AG04450 (cell line): ENCODE data around the gene FRMD4A. TPM values are rescaled to one million over a fixed set of nuclear protein-coding genes. Genes with fewer than 3 reads are reported as not detected.

ENCODE experiments used
- CTCF ChIA-PET: fragments of 300-600, 350-600 bp; formaldehyde crosslinking; extraction: SDS; loops from one replicate; lab custom pipeline; 2022; ENCODE audit warnings: antibody characterized with exemption, inconsistent platforms; lab: Charles Lee
- POLR2A ChIA-PET: fragments of 350-600 bp; formaldehyde crosslinking; extraction: SDS; loops from one replicate; lab custom pipeline; 2021; ENCODE audit warnings: antibody characterized with exemption, inconsistent platforms; lab: Yijun Ruan, JAX
- DNase-seq: peaks from one replicate; pipeline ENCODE4 v3.0.0-alpha.2; 2011; ENCODE audit warnings: low read depth, low spot score
- H3K27ac ChIP-seq: one replicate; pipeline ENCODE4 v1.5.1; 2012; ENCODE audit warnings: low read depth, low read length, control low read depth
- H3K27me3 ChIP-seq: one replicate; pipeline ENCODE4 v1.6.0; 2012; ENCODE audit warnings: low read length; ENCODE audit not compliant: control insufficient read depth, insufficient read depth
- H3K4me3 ChIP-seq: 2 replicates; pipeline ENCODE4 v1.5.1; 2011; ENCODE audit warnings: mild to moderate bottlenecking, low read depth, low read length, control low read depth
- H3K9me3 ChIP-seq: 2 replicates; pipeline ENCODE4 v1.5.1; 2012; ENCODE audit warnings: low read length; ENCODE audit not compliant: control insufficient read depth, insufficient read depth
- polyA plus RNA-seq: library from polyadenylated mRNA; depleted of rRNA; stranded (reverse); fragments of >200 nt; gene quantifications from 2 replicates; pipeline ENCODE4 v1.2.3, GENCODE V29; 2011
- TF ChIP-seq, protein P1 (sequence below): IDR thresholded peaks from 2 replicates; pipeline ENCODE4 v1.5.1; 2011; ENCODE audit warnings: low read depth, low read length, control low read depth, inconsistent platforms

FRMD4A gene
- polyA plus RNA-seq, 1 experiment = 45.7 TPM

DNA sequence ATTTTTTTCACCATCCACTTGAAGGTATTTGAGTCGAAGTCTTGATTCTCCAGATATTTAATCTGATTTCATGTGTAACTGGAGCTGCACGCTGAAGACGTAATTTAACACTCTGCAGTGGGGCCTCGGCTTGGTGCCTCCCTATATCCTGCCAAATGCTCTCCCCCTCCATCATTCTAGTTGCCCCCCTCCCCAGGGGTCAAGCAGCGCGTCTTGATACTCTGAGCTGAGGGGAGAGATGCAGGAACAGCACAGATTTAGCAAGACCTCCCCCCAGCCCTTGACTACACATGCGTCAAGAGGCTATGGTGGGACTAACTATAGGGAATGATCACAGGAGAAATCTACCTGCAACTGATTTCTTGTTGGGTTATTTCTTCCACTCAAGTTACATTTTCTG is 658.2 kb downstream of the FRMD4A start:
- ChIA-PET POLR2A (no interaction called here), CTCF (no interaction called here)
- H3K27ac ChIP-seq = no peak overlapping the region
- DNase-seq = no peak
- H3K4me3 ChIP-seq = no peak overlapping the region
- no peaks in the 10 kb centered on the region for H3K27me3 ChIP-seq
- TF ChIP-seq, protein P1, sequence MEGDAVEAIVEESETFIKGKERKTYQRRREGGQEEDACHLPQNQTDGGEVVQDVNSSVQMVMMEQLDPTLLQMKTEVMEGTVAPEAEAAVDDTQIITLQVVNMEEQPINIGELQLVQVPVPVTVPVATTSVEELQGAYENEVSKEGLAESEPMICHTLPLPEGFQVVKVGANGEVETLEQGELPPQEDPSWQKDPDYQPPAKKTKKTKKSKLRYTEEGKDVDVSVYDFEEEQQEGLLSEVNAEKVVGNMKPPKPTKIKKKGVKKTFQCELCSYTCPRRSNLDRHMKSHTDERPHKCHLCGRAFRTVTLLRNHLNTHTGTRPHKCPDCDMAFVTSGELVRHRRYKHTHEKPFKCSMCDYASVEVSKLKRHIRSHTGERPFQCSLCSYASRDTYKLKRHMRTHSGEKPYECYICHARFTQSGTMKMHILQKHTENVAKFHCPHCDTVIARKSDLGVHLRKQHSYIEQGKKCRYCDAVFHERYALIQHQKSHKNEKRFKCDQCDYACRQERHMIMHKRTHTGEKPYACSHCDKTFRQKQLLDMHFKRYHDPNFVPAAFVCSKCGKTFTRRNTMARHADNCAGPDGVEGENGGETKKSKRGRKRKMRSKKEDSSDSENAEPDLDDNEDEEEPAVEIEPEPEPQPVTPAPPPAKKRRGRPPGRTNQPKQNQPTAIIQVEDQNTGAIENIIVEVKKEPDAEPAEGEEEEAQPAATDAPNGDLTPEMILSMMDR = no peak
- H3K9me3 ChIP-seq = no peaks in the 10 kb centered on the region

DNA sequence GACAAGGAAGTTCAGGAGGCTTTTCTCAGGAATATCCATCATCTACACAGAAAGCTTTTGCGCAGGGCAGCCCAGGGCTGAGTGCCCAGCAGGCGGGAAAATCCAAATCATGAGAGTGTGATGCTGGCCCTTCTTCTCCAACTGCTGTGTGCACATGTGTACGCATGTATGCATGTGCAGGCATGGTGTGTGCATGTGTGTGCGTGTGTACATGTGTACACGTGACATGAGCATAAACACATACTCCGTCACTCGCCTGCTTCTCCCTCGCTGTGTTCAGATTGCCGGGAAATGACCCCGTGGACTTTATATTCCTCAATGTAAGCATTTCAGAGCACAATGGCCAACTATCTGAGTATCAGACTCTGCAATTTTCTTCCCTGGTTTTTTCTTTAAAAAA is 658.8 kb downstream of the FRMD4A start:
- ChIA-PET POLR2A (no interaction called here), CTCF (no interaction called here)
- no peak overlapping the region for H3K4me3 ChIP-seq
- TF ChIP-seq, protein P1 = no peak
- H3K27ac ChIP-seq = no peak overlapping the region
- no peaks in the 10 kb centered on the region for H3K27me3 ChIP-seq
- no peak for DNase-seq
- no peaks in the 10 kb centered on the region for H3K9me3 ChIP-seq

DNA sequence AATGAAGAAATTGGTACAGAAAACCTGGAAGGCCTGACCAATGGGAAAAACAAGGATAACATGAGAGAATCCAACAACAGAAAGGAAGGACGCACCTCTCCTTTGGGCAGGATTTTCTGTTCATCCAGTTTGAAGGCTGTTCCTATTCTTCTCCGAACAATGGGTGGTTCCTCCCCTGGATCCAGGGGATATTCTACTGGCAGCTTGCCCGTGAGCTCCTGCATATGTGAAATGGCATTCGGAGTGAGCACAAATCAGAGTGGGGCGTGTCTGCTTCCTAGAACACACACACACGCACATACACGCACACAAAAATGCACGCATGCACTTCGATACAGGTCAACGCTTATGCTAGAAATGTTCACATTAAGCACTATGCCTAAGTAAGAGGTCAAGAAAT is 660.4 kb downstream of the FRMD4A start:
- ChIA-PET POLR2A (no interaction called here), CTCF (interaction anchor here (1.1 kb wide), 1 partner anchor 11 kb away, joined by 3 read pairs; no protein-coding TSS in a partner anchor)
- no peaks in the 10 kb centered on the region for H3K27me3 ChIP-seq
- no peaks in the 10 kb centered on the region for H3K9me3 ChIP-seq
- TF ChIP-seq, protein P1 = no peak
- no peak overlapping the region for H3K27ac ChIP-seq
- no peak for DNase-seq
- H3K4me3 ChIP-seq = no peak overlapping the region

DNA sequence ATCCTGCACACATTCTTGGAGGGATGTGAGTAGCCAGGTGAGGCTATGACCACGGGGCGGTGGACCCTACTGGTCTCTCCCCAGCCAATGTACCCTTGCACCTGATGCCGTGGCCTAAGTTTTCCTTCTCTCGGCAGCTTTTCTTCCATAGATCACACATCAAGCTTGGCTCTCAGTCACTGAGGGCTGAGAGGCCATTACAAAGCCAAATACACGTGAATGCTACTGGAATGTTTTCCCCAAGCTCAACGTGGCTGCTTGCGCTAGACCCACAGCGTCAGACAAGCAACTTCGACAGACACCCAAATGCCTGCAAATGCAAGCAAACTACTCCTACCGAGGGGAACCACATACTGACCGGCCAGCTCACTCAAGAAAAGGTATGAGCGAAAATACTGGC is 660.8 kb downstream of the FRMD4A start:
- Histone ChIP-seq H3K27ac (no peak overlapping the region), H3K4me3 (no peak overlapping the region), H3K27me3 (no peaks in the 10 kb centered on the region), H3K9me3 (no peaks in the 10 kb centered on the region)
- ChIA-PET POLR2A (no interaction called here), CTCF (interaction anchor here (1.1 kb wide), 1 partner anchor 10 kb away, joined by 3 read pairs; no protein-coding TSS in a partner anchor)
- no peak for DNase-seq
- TF ChIP-seq, protein P1 = no peak

DNA sequence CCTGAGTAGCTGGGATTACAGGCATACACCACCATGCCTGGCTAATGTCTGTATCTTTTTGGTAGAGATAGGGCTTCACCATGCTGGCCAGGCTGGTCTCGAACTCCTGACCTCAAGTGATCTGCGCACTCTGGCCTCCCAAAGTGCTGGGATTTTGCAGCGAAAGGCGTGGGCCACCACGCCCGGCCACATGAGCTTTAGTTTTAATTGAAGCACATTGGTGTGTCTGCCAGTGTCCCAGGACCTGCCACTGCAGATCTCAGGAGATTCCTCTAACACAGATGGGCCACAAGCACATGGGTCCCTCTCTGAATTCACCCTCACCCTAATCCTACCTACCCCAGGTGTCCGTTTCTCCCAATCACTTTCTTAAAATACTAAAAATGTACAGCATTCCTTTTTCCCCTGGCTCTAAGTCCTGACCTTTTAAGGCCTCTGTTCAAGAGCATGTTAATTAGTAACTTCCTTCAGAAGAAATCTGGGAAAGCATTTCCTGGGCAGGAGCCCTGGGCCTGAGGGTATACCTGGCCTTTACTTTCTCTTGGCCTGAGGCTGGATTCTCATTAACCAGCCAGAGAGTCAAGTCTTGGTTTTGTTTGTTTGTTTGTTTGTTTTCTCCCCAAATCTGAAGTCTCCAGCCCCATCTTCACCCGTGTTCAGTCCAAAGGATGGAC is 661.4 kb downstream of the FRMD4A start:
- H3K27me3 ChIP-seq = no peaks in the 10 kb centered on the region

More for the DNA sequence above, 661.4 kb downstream of the FRMD4A start:
- ChIA-PET CTCF (interaction anchor here (0.6 to 1.4 kb wide), 4 partner anchors 10 to 594 kb away, joined by 3 to 7 read pairs (median 6); no protein-coding TSS in a partner anchor), POLR2A (no interaction called here)
- no peak overlapping the region for H3K4me3 ChIP-seq
- no peak overlapping the region for H3K27ac ChIP-seq
- DNase-seq = no peak
- TF ChIP-seq, protein P1 = no peak
- no peaks in the 10 kb centered on the region for H3K9me3 ChIP-seq
